ENCODE results near the gene GATD1.

GATD1 gene

DNA sequence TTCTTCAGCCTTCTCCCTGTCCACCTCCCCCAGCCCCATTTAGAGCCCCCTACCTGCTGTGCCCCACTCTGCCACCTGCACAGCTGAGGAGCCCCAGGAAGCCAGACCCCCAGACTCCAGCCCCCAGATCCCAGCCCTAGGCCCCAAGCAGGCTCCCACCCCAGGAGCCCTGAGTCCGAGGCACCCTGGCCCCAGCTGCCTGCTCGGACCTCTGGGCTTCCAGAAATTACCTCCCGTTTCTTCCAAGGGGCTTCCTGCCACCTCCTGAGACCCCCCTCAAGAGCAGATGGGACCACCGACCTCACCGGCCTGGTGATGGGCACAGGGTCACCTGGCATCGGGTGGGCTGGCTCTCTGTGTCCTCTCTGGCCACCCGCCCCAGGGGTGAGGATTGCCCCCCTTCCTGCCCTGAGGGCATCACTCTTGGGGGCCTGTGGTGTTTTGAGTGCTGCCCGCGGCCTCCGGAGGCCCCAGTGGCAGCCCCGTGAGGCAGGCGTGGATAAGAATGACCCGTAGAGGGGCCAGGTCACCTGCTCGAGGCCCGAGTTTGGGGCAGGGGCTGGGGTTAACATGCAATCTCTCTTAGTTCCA lies 48.3 kb downstream of the GATD1 start:
- TF ChIP-seq, protein P1, sequence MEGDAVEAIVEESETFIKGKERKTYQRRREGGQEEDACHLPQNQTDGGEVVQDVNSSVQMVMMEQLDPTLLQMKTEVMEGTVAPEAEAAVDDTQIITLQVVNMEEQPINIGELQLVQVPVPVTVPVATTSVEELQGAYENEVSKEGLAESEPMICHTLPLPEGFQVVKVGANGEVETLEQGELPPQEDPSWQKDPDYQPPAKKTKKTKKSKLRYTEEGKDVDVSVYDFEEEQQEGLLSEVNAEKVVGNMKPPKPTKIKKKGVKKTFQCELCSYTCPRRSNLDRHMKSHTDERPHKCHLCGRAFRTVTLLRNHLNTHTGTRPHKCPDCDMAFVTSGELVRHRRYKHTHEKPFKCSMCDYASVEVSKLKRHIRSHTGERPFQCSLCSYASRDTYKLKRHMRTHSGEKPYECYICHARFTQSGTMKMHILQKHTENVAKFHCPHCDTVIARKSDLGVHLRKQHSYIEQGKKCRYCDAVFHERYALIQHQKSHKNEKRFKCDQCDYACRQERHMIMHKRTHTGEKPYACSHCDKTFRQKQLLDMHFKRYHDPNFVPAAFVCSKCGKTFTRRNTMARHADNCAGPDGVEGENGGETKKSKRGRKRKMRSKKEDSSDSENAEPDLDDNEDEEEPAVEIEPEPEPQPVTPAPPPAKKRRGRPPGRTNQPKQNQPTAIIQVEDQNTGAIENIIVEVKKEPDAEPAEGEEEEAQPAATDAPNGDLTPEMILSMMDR (IDR thresholded peaks at IDR 0.05; ENCODE audit: control insufficient read depth, insufficient read depth, low read depth, low read length, missing control alignments): no peak
- H3K4me3 ChIP-seq (ENCODE audit: control insufficient read depth, low read depth, low read length): no peak overlapping the region

DNA sequence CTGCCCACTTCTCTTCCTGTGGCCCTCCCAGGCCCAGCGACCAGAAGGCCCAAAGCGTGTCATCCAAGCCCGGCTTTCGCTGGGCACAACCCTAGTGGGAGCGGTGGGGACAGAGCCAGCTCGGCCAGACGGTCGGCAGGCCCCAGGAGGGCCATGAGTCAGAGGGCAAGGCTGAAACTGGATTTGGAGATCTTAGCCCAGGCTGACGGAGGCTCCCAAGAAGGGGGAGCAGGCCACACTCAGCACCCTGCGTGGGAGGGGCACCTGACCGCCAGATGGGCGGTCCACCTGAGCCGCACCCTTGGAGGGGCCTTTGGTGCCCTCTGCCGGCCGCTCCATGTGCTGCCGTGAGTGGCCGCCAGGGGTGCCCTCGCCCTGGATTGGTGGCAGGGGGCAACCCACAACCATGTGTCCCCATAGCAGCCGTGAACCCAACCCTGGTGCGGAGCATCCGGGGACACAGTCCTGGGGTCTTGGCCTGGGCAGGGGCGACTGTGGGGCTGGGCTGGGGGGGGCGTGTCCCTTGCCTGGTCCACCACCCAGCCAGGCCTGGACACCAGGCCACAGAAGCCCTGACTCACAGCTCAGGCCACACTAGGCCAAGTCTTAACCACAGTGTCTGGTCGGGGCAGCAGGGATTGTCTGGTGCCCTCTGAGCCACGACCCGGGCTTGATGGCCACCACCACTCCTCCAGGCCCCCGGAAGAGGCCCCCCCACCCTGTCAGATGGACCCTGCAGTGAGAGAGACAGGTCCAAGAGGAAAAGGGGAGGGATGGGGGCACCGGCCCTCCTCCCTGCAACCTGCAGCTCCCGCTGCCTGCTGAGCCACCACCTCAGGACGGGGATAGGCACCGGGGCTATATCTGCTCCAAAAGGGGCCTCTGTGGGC lies 49.2 kb downstream of the GATD1 start:
- TF ChIP-seq, protein P1 (IDR thresholded peaks at IDR 0.05; ENCODE audit: control insufficient read depth, insufficient read depth, low read depth, low read length, missing control alignments): peak; percentile 99
- no peak overlapping the region for H3K4me3 ChIP-seq (ENCODE audit: control insufficient read depth, low read depth, low read length)
- DNase-seq (ENCODE audit: low read depth): peak; percentile 70

More for the DNA sequence above, 48.3 kb downstream of the GATD1 start:
- no peak for DNase-seq (ENCODE audit: low read depth)

DNA sequence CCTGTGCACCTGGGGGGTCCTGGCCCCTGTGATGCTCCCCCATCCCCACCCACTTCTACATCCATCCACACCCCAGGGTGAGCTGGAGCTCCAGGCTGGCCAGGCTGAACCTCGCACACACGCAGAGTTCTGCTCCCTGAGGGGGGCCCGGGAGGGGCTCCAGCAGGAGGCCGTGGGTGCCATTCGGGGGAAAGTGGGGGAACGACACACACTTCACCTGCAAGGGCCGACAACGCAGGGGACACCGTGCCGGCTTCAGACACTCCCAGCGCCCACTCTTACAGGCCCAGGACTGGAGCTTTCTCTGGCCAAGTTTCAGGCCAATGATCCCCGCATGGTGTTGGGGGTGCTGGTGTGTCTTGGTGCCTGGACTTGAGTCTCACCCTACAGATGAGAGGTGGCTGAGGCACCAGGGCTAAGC lies 50.0 kb downstream of the GATD1 start:
- DNase-seq (ENCODE audit: low read depth): no peak
- H3K4me3 ChIP-seq (ENCODE audit: control insufficient read depth, low read depth, low read length): no peak overlapping the region
- TF ChIP-seq, protein P1 (IDR thresholded peaks at IDR 0.05; ENCODE audit: control insufficient read depth, insufficient read depth, low read depth, low read length, missing control alignments): no peak

DNA sequence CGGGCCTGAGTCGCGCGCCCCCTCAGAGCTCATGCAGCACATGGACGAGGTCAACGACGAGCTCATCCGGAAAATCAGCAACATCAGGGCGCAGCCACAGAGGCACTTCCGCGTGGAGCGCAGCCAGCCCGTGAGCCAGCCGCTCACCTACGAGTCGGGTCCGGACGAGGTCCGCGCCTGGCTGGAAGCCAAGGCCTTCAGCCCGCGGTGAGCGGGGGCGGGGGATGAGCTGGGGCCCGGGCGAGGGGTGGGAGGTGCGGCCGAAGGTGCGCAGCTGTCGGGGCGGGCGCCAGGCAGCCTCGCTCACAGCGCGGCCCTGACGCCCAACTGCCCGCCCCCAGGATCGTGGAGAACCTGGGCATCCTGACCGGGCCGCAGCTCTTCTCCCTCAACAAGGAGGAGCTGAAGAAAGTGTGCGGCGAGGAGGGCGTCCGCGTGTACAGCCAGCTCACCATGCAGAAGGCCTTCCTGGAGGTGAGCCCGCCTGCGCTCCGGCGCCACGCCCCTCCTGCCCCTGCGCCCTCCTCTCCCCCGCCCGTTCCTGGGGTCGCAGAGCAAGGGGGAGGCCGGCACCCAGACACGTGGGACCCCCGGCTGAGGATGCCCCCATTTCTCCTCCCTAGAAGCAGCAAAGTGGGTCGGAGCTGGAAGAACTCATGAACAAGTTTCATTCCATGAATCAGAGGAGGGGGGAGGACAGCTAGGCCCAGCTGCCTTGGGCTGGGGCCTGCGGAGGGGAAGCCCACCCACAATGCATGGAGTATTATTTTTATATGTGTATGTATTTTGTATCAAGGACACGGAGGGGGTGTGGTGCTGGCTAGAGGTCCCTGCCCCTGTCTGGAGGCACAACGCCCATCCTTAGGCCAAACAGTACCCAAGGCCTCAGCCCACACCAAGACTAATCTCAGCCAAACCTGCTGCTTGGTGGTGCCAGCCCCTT lies 50.7 kb downstream of the GATD1 start:
- DNase-seq (ENCODE audit: low read depth): no peak
- no peak overlapping the region for H3K4me3 ChIP-seq (ENCODE audit: control insufficient read depth, low read depth, low read length)
- TF ChIP-seq, protein P1 (IDR thresholded peaks at IDR 0.05; ENCODE audit: control insufficient read depth, insufficient read depth, low read depth, low read length, missing control alignments): no peak

DNA sequence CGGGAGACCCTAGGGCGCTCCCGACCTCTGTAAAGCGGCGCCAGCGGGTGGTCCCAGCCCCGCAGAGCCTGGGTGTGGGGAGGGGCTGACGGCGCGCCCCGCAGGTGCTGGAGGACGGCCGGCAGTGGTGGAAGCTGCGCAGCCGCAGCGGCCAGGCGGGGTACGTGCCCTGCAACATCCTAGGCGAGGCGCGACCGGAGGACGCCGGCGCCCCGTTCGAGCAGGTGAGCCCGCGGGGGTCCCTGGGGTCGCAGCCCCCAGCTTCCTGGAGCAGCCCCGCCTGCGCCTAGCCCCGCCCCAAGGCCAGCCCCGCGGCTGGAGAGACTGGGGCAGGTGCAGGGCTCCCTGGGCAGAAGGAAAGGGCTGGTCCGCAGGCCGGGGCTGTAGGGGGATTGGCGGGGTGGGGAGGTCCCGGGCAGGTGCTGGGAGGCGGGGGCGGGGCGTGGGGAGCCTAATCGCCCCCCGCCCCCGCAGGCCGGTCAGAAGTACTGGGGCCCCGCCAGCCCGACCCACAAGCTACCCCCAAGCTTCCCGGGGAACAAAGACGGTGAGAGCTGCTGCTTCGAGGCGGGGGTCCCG lies 51.6 kb downstream of the GATD1 start:
- no peak overlapping the region for H3K4me3 ChIP-seq (ENCODE audit: control insufficient read depth, low read depth, low read length)
- TF ChIP-seq, protein P1 (IDR thresholded peaks at IDR 0.05; ENCODE audit: control insufficient read depth, insufficient read depth, low read depth, low read length, missing control alignments): no peak
- DNase-seq (ENCODE audit: low read depth): no peak
